GM12892 (cell line): ENCODE measurements around the gene HOXB5. TPM values are rescaled to one million over a fixed set of nuclear protein-coding genes. Genes with fewer than 3 reads are reported as not detected.
A peak's percentile ranks its signal among the peaks of the same experiment; 100 is the strongest.

ENCODE experiments used
- DNase-seq: peaks from one replicate; pipeline ENCODE4 v3.0.0; 2011; ENCODE audit not compliant: insufficient read length
- FAIRE-seq: peaks from 2 replicates; lab custom pipeline; 2011; peaks lifted over from hg19 to GRCh38; lab: Jason Lieb, UNC
- POLR2A ChIP-seq: IDR thresholded peaks from 2 replicates; pipeline ENCODE4 v1.6.1; 2011; ENCODE audit warnings: low read depth, low read length, control low read depth
- POLR2AphosphoS5 ChIP-seq: IDR thresholded peaks from 2 replicates; pipeline ENCODE4 v1.6.1; 2011; ENCODE audit warnings: low read depth, low read length, control low read depth
- TAF1 ChIP-seq: IDR thresholded peaks from 2 replicates; pipeline ENCODE4 v1.6.1; 2011; ENCODE audit warnings: low read depth, mild to moderate bottlenecking, control low read depth, low read length, borderline replicate concordance
- polyA plus RNA-seq: library from polyadenylated mRNA; unstranded; fragments of >200 nt; gene quantifications from one replicate; pipeline ENCODE4 v1.2.1, GENCODE V29; 2012; ENCODE audit warnings: missing spikeins, inconsistent platforms; ENCODE audit not compliant: missing spikeins

The HOXB5 gene
- polyA plus RNA-seq = not detected

DNA sequence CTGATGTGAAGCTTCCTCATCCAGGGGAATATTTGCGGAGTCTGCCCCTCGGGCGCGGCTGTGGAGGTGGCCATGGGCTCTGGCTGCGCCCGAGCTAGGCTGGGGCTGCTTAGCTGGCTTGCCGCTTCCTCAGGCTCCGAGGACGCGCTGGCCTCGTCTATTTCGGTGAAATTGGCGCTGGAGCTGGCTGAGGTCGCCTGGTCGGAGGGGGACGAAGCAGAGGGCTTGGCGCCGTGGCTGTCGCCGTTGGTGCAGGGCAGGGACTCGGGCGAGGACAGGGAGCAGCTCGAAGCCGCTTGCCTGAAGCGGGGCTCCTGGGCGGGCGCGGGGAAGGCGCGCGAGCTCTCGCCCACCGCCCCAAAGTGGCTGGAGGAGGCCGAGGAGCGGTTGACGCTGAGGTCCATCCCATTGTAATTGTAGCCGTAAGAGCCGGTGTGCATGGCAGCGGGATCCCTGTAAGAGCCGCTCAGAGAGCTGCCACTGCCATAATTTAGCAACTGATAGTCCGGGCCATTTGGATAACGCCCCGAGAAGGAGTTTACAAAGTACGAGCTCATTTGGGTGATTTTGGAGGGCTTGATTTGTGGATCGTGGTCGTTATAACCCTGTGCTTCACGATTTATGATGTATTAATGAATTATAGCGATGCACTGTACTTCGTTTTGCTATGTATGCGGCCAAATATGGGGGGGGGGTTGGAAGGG lies at the start of gene HOXB5:
Gene HOXB5 (minus strand): TSS at position 654 of the 704 bp plus-strand sequence. CDS start 97 bp downstream, at position 557.
- DNase-seq (no peak), FAIRE-seq (peak; percentile 89)
- no peak for TF ChIP-seq POLR2AphosphoS5
- no peak for TF ChIP-seq POLR2A
- TF ChIP-seq TAF1 = no peak

DNA sequence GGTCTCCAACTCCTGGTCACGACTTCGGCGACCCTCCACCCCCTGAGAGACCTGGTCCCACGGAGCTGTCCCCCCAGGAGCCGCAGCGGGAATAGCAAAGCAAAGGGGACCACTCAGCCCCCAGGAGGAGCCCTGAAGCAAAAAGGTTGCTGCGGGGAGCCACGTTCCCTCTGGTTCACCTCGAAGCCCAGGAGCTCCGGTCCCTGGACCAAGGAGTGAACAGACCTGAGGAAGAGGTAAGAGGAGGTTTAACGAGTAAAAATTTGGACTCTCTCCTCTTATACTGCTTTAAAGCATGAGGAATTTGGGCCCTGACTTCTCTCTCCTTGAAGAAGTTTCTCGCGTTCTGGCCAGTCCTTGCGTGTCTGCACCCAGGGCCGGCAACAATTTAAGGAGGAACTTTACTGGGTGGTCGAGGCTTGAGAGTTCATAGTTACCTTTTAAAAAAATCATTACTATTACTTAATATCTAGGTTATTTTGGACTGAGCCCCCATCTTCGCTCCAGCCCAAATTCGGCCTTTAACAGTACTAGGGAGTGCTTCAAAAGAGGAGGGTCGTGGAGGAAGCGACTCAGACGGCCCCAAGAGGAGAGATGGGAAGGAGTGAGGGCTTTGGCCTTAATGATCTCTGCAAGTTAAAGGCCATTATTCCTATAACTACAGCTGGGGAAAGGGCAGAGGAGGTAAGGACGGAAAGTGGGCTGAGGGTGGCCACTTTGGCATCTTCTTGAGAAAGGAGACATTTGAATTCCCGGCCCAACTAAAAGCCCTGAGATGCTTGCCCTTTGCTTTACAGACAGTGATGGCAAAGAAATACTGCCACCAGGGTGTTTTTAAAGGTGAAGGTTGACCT lies 49.5 kb upstream of the HOXB5 start:
- TF ChIP-seq POLR2AphosphoS5 = no peak
- TF ChIP-seq TAF1 = no peak
- no peak for TF ChIP-seq POLR2A
- DNase-seq (no peak), FAIRE-seq (no peak)

DNA sequence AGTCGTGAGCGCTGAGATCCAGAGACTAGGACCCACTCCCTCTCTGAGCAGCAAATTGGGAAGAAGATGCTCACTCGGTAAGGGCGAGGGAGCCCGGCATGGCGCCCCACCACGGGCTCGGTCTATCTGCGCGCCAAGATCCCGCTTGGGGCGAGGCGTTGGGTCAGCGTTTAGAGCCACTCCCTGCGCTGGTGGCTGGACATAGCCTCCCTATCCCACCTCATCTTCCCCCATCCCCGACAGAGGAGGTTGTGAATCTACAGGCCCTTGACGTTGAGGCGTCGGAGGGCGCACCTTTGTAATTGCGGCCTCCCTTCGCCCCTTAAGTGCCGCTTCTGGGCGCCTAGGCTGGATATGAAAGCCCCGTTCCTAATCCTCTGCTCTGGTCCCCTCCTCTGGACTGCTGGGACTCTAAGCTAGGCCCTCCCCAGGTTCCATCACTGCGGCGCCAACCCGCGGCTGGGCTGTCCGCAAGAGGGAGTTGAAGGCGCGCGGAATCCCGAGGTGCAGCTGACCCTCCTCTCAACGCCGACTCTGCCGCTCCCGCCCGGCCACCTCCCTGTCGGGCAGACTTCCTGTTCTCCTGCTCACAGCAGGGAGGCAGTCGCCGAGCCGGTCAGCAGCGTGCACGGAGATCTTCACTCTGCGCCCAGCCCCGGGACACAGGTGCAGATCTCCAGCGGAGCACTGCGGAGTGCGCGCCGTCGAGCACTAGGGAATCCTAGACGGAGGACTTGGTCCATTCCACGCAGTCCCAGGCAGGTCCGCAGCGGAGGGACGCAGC lies 48.7 kb upstream of the HOXB5 start:
- TF ChIP-seq POLR2A = no peak
- no peak for TF ChIP-seq POLR2AphosphoS5
- TF ChIP-seq TAF1 = no peak
- FAIRE-seq = no peak
- DNase-seq = no peak

DNA sequence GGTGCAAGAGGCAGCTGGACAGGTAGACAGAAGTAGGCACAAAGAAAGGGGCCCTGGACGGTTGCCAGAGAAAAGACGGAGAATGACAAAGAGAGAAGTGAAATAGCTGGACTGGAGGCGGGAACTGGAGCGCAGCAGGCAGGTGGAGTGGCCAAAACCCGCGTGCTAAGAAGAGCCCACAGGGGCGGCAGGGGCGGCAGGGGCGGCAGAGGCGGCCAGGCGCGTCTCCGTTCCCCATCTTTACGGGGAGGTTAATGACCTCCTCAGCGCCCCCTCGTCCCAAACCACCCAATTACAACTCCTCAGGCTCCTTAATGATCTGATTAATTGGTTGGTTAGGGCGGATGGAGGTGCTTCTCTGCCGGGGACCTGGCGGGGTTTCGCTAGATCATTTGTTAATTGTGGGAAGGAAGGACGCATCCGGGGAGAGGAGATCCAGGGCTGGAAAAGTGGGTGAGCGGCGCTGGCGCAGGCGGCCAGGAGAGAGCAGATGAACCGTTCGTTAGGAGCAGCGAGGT lies 48.0 kb upstream of the HOXB5 start:
- FAIRE-seq (no peak), DNase-seq (no peak)

DNA sequence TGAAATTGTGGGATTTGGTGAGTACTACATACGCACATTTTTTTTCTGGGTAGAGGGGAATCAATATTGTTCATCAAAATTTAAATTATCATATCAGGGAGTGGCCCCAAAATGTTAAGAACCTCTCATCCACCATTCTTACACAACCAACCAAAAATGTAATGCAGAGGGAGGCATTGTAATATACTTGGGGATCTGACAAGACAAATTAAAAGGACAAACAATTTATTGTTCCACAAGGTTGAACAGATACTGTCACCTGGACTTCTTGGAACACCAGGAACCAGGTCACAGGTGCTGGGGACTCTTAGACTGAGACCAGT lies 47.2 kb upstream of the HOXB5 start:
- DNase-seq (no peak), FAIRE-seq (no peak)
- TF ChIP-seq TAF1 = no peak
- TF ChIP-seq POLR2A = no peak
- TF ChIP-seq POLR2AphosphoS5 = no peak

More for the DNA sequence above, 48.0 kb upstream of the HOXB5 start:
- no peak for TF ChIP-seq POLR2AphosphoS5
- no peak for TF ChIP-seq TAF1
- no peak for TF ChIP-seq POLR2A

DNA sequence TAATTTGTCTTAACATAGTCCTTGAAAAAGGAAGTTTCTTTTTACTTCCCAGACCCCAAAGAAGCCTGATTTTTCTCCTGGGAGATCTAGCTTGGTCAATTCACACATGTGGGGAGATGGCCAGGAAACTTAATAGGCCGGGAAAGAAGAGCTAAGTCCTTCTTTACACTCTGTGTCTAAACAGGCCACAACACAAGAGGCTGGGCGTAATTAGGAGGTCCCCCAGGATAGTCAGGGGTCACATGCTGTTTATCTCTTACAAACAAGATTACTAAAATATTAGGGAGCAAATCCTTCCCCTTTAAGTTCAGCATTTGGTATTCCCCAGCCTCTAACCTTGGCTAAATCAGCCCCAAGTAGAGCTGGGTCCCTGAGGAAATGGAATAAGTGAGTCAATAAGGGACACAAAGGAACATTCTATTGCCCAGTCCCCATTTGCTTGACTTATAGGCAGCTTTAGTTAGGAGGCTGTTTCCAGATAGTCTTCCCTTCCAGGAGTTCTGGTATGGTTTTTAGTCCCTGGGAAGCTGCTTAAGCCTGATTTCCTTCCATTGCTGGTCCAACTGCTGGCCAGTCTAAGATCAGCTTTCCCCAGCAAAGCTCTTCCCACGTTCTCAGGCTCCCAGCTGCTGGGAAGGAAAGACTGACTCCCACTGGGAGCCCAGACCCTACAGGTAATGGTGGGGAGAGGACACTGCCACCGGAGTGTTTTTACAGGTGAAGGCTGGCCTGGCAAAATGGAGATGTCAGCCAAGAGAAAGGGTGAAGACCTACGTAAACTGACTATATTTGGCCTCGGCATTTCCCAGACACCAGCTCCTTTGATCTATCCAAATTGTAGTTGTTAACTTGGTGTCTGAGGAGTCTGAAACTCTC lies 46.6 kb upstream of the HOXB5 start:
- TF ChIP-seq TAF1 = no peak
- TF ChIP-seq POLR2AphosphoS5 = no peak
- TF ChIP-seq POLR2A = no peak
- no peak for DNase-seq
- FAIRE-seq = no peak

DNA sequence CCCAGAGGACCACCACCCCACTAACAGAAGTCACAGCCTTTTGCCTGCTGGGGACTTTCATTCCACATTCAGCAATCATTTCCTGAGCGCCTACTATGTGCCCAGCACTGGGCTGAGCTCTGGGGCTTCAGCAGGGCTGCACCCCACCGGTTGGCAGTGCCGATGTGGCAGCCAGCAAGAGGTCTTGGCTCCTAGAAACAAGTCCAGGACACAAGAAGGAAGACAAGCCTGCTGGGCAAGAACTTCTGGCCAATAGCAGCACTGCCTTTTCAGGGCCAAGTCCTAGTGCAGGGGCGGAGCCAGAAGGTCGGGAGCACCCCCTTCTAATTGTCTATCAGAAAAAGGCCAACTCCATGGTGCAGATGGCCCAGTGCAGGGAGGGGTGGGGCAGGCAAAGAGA lies 45.6 kb upstream of the HOXB5 start:
- FAIRE-seq = no peak
- TF ChIP-seq POLR2A (no peak), TAF1 (no peak), POLR2AphosphoS5 (no peak)

DNA sequence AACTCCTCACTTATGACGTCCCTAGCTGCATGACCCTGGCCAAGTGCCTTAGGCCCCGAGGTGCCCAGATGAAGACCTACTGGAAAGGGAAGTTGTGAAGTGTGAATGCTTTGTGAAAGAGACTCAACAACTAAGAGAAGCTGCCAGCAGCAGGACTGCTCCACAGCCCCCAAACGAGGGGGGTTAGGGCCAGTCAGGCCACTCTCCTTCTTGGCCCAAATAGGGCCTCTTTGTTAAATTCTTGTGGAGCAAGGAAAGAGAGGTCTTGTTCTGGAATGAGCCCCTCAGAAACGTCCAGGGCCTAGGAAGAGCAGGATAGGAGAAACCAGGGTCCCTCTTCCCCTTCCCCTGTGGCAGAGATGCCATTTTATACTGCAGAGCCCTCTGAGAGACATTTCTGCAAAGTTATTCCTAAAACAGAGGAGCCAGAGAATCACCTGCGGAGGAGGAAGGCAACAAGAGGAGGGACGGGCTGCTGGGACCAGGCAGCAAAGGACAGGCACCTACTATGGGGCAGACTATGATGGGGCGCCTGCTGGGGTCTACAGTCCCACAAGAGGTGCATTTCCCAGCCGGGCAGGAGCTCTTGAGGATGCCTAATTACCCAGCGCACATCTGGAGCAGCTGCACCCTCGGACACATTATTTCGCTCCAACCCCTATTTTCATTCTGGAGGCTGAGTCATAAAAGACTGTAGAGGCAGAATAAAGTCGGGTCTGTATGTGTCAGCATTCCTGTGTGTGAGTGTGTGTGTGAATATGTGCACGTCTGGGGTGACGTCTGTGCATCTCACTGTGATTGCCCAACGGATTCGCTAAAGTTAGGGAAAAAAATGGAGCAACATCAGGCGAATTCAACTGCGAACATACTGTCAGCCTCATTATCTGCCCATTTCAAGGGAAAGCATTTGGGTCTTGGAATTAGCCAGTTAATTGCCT lies 44.0 kb upstream of the HOXB5 start:
- DNase-seq (no peak), FAIRE-seq (no peak)
- TF ChIP-seq TAF1 (no peak), POLR2A (no peak), POLR2AphosphoS5 (no peak)

More for the DNA sequence above, 45.6 kb upstream of the HOXB5 start:
- DNase-seq = no peak

DNA sequence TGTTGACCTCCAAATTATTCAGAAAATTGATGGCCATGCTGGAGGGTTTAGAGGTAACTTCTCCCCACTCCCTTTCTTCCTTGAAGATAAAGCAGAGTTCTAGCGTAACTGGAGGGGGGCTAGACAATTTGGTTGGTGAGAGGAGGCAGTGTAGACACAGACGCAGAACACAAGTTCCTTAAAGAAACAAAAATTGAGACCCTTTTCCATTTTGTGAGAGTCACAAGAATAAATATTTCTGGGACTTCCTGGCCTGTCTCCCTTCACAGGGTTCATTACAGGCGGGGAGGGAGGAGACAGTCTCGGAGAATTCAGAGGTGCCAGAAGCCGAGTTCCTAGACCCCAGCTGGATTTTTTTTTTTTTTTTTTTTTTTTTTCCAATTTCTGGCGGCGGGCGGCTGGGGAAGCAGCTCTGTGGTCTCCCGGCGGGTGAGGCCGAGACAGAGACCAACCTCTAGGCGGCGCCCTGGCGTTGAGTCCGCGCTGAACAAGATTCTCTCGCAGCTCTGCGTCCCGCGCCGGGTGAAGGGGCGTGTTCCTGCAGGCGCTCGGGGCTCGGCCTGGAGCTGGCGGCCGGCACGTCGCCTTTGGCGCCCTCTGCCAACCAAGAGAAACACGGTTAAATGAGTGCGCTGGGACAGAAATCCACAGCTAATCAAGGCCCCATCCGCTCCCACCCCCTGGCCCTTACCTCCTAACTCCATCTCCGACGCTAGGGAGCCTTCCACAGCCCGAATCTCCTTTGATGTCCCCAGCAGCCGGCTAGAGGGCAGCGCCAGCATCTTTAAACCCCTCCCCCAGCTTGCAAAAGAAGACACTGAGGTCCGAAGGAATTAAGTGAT lies 42.8 kb upstream of the HOXB5 start:
- TF ChIP-seq POLR2A (no peak), POLR2AphosphoS5 (no peak), TAF1 (no peak)
- DNase-seq (peak; percentile 84), FAIRE-seq (peak; percentile 14)
